ENCODE data around the gene ELMO1. TPM values are rescaled to one million over a fixed set of nuclear protein-coding genes. Genes with fewer than 3 reads are reported as not detected.
A peak's percentile ranks its signal among the peaks of the same experiment; 100 is the strongest.

ELMO1 gene
- total and polyA plus RNA-seq, 5 experiments from 2014 or later = 26.9 to 120 (median 58.4) TPM

GRCh38 chr7:37348982-37349381 is 99.7 kb downstream of the ELMO1 start:
- H3K9me3 Mint-ChIP-seq = no peaks in the 10 kb centered on the region
- peak overlapping the region in 2 of 10 donors; percentile 54 to 59 for H3K27ac Mint-ChIP-seq
- DNase-seq = no peak
- no peak for ATAC-seq
- H3K4me1 Mint-ChIP-seq = peaks cover 38 to 75% (median 68%) of the 10 kb centered on the region in 4 donors
- H3K4me3 Mint-ChIP-seq = peak overlapping the region in 1 of 10 donors; percentile 41
- H3K27me3 Mint-ChIP-seq = no peaks in the 10 kb centered on the region
- H3K36me3 Mint-ChIP-seq = no peaks in the 10 kb centered on the region
- POLR2A ChIA-PET = no interaction called here

- Mint-ChIP-seq H3K9me3 (no peaks in the 10 kb centered on the region), H3K27ac (peak overlapping the region in 6 of 10 donors; percentile 37 to 82 (median 46)), H3K4me3 (no peak overlapping the region), H3K36me3 (no peaks in the 10 kb centered on the region), H3K27me3 (no peaks in the 10 kb centered on the region), H3K4me1 (peaks cover 35 to 73% (median 67%) of the 10 kb centered on the region in 4 donors)
- no peak for ATAC-seq
- POLR2A ChIA-PET = no interaction called here
- DNase-seq = no peak
Measured at GRCh38 chr7:37346761-37347160, 101.9 kb downstream of the ELMO1 start.

GRCh38 chr7:37344886-37345579 is 103.6 kb downstream of the ELMO1 start:
- Mint-ChIP-seq H3K9me3 (no peaks in the 10 kb centered on the region), H3K27me3 (no peaks in the 10 kb centered on the region), H3K27ac (peak overlapping the region; percentile 74 to 96 (median 87))

GRCh38 chr7:37342688-37343471 is 105.8 kb downstream of the ELMO1 start:
- Mint-ChIP-seq H3K4me1 (peaks cover 24 to 71% (median 62%) of the 10 kb centered on the region in 4 donors), H3K9me3 (no peaks in the 10 kb centered on the region), H3K27me3 (no peaks in the 10 kb centered on the region), H3K27ac (peak overlapping the region; percentile 89 to 98 (median 96)), H3K36me3 (peaks cover 0 to 24% (median 11%) of the 10 kb centered on the region in 3 donors), H3K4me3 (peak overlapping the region; percentile 84 to 97 (median 93))
- ATAC-seq (peak; percentile 87 to 94), DNase-seq (peak; percentile 34 to 84 (median 66))
- POLR2A ChIA-PET = interaction anchor here (1.0 to 2.6 kb wide), 6 partner anchors 9 to 105 kb away, joined by 3 to 12 read pairs (median 4); partner anchors contain the start of gene ELMO1

More at GRCh38 chr7:37344886-37345579, 103.6 kb downstream of the ELMO1 start:
- no peak for DNase-seq
- POLR2A ChIA-PET = interaction anchor here (0.9 to 1.2 kb wide), 2 partner anchors 8 to 103 kb away, joined by 6 to 7 read pairs; partner anchors contain the start of gene ELMO1
- H3K4me1 Mint-ChIP-seq = peaks cover 29 to 71% (median 66%) of the 10 kb centered on the region in 4 donors
- ATAC-seq = no peak
- H3K36me3 Mint-ChIP-seq = peaks cover 0 to 9% (median 2%) of the 10 kb centered on the region in 3 donors
- H3K4me3 Mint-ChIP-seq = peak overlapping the region in 7 of 10 donors; percentile 41 to 65 (median 50)

GRCh38 chr7:37342176-37342687 is 106.4 kb downstream of the ELMO1 start:
- Mint-ChIP-seq H3K4me1 (peaks cover 24 to 78% (median 64%) of the 10 kb centered on the region in 4 donors), H3K27me3 (no peaks in the 10 kb centered on the region), H3K4me3 (peak overlapping the region; percentile 84 to 97 (median 93)), H3K9me3 (no peaks in the 10 kb centered on the region), H3K36me3 (peaks cover 0 to 30% (median 17%) of the 10 kb centered on the region in 3 donors), H3K27ac (peak overlapping the region; percentile 89 to 98 (median 96))
- peak in 1 of 2 donors; percentile 1 for ATAC-seq
- no peak for DNase-seq
- POLR2A ChIA-PET = interaction anchor here (1.0 to 2.6 kb wide), 6 partner anchors 9 to 106 kb away, joined by 3 to 12 read pairs (median 4); partner anchors contain the start of gene ELMO1

- POLR2A ChIA-PET = interaction anchor here (1.1 to 1.2 kb wide), 2 partner anchors 12 to 31 kb away, joined by 3 read pairs; no protein-coding TSS in a partner anchor
- Mint-ChIP-seq H3K9me3 (peaks cover 0 to 6% (median 0%) of the 10 kb centered on the region in 9 donors), H3K27me3 (no peaks in the 10 kb centered on the region), H3K4me3 (peak overlapping the region in 8 of 10 donors; percentile 12 to 97 (median 93)), H3K4me1 (peaks cover 29 to 85% (median 70%) of the 10 kb centered on the region in 4 donors), H3K27ac (peak overlapping the region; percentile 9 to 98 (median 84)), H3K36me3 (peaks cover 6 to 37% (median 26%) of the 10 kb centered on the region in 3 donors)
- ATAC-seq (no peak), DNase-seq (no peak)
Measured at GRCh38 chr7:37341033-37341630, 107.5 kb downstream of the ELMO1 start.

- POLR2A ChIA-PET = no interaction called here
- Mint-ChIP-seq H3K27me3 (no peaks in the 10 kb centered on the region), H3K36me3 (peaks cover 7 to 50% (median 33%) of the 10 kb centered on the region in 3 donors), H3K4me1 (peaks cover 24 to 84% (median 58%) of the 10 kb centered on the region in 4 donors), H3K9me3 (peaks cover 0 to 6% (median 0%) of the 10 kb centered on the region in 9 donors), H3K27ac (peak overlapping the region in 8 of 10 donors; percentile 10 to 94 (median 71)), H3K4me3 (no peak overlapping the region)
- ATAC-seq = no peak
- no peak for DNase-seq
Measured at GRCh38 chr7:37338966-37339365, 109.7 kb downstream of the ELMO1 start.

GRCh38 chr7:37337522-37337921 is 111.1 kb downstream of the ELMO1 start:
- H3K9me3 Mint-ChIP-seq = peaks cover 0 to 6% (median 0%) of the 10 kb centered on the region in 9 donors
- DNase-seq = no peak

GRCh38 chr7:37336259-37336658 is 112.4 kb downstream of the ELMO1 start:
- Mint-ChIP-seq H3K27ac (peak overlapping the region in 7 of 10 donors; percentile 1 to 89 (median 68)), H3K27me3 (no peaks in the 10 kb centered on the region), H3K9me3 (peaks cover 0 to 6% (median 0%) of the 10 kb centered on the region in 9 donors), H3K36me3 (peaks cover 12 to 70% (median 41%) of the 10 kb centered on the region in 3 donors), H3K4me3 (peak overlapping the region in 5 of 10 donors; percentile 2 to 76 (median 32)), H3K4me1 (peaks cover 26 to 81% (median 53%) of the 10 kb centered on the region in 4 donors)
- ATAC-seq (peak in 1 of 2 donors; percentile 67), DNase-seq (peak in 1 of 10 donors; percentile 7)
- POLR2A ChIA-PET = no interaction called here

More at GRCh38 chr7:37337522-37337921, 111.1 kb downstream of the ELMO1 start:
- H3K36me3 Mint-ChIP-seq = peaks cover 7 to 63% (median 34%) of the 10 kb centered on the region in 3 donors
- H3K4me1 Mint-ChIP-seq = peaks cover 24 to 85% (median 55%) of the 10 kb centered on the region in 4 donors
- no peaks in the 10 kb centered on the region for H3K27me3 Mint-ChIP-seq
- peak overlapping the region in 4 of 10 donors; percentile 56 to 85 (median 74) for H3K27ac Mint-ChIP-seq
- no peak for ATAC-seq
- no peak overlapping the region for H3K4me3 Mint-ChIP-seq
- POLR2A ChIA-PET = no interaction called here

- Mint-ChIP-seq H3K27me3 (no peaks in the 10 kb centered on the region), H3K4me1 (peaks cover 35 to 62% (median 45%) of the 10 kb centered on the region in 4 donors), H3K36me3 (peaks cover 26 to 75% (median 46%) of the 10 kb centered on the region in 3 donors), H3K9me3 (peaks cover 0 to 6% (median 0%) of the 10 kb centered on the region in 9 donors), H3K27ac (peak overlapping the region in 3 of 10 donors; percentile 7 to 23 (median 22)), H3K4me3 (no peak overlapping the region)
- ATAC-seq (no peak), DNase-seq (no peak)
- POLR2A ChIA-PET = no interaction called here
Measured at GRCh38 chr7:37333075-37333474, 115.6 kb downstream of the ELMO1 start.

- peaks cover 26 to 77% (median 43%) of the 10 kb centered on the region in 3 donors for H3K36me3 Mint-ChIP-seq
- POLR2A ChIA-PET = no interaction called here
- peaks cover 35 to 61% (median 42%) of the 10 kb centered on the region in 4 donors for H3K4me1 Mint-ChIP-seq
- ATAC-seq (no peak), DNase-seq (no peak)
- H3K4me3 Mint-ChIP-seq = no peak overlapping the region
- H3K27ac Mint-ChIP-seq = peak overlapping the region in 4 of 10 donors; percentile 23 to 38 (median 32)
- H3K27me3 Mint-ChIP-seq = no peaks in the 10 kb centered on the region
- peaks cover 0 to 6% (median 0%) of the 10 kb centered on the region in 9 donors for H3K9me3 Mint-ChIP-seq
Measured at GRCh38 chr7:37332243-37333016, 116.2 kb downstream of the ELMO1 start.

Measured in naive thymus-derived CD8-positive, alpha-beta T cell (primary cell).